NCI-H69 (cell line): Measurements from ENCODE around the gene EXOC4.
A peak's percentile ranks its signal among the peaks of the same experiment; 100 is the strongest.
"Not testable (repeated sequence)": the region's sequence is repeated elsewhere in the genome, so short reads cannot be mapped to it uniquely, and the experiment has no call there.

Source experiments
- DNase-seq: peaks from one replicate; lab custom pipeline; 2025; lab: John Stamatoyannopoulos, UW

The EXOC4 gene

GRCh38 chr7:133871757-133872156 is 618.9 kb downstream of the EXOC4 start:
- DNase-seq, result peak; percentile 79

- DNase-seq, result peak; percentile 56
Observed at GRCh38 chr7:133873187-133873586, 620.3 kb downstream of the EXOC4 start.

GRCh38 chr7:133873631-133874030 is 620.8 kb downstream of the EXOC4 start:
- DNase-seq, result no peak

GRCh38 chr7:133883591-133883990 is 630.7 kb downstream of the EXOC4 start:
- DNase-seq, result no peak

- no peak for DNase-seq
Observed at GRCh38 chr7:133885213-133885612, 632.3 kb downstream of the EXOC4 start.

GRCh38 chr7:133886086-133886485 is 633.2 kb downstream of the EXOC4 start:
- DNase-seq, result no peak

- peak; percentile 79 for DNase-seq
Observed at GRCh38 chr7:133886797-133887196, 633.9 kb downstream of the EXOC4 start.

GRCh38 chr7:133887459-133887858 is 634.6 kb downstream of the EXOC4 start:
- DNase-seq, result peak; percentile 77

- DNase-seq, result peak; percentile 70
Observed at GRCh38 chr7:133888061-133888930, 635.4 kb downstream of the EXOC4 start.

GRCh38 chr7:133904776-133905175 is 651.9 kb downstream of the EXOC4 start:
- DNase-seq, result peak; percentile 71

- not testable (repeated sequence) for DNase-seq
Observed at GRCh38 chr7:133906553-133906952, 653.7 kb downstream of the EXOC4 start.

GRCh38 chr7:133910761-133911160 is 657.9 kb downstream of the EXOC4 start:
- peak; percentile 99 for DNase-seq

- no peak for DNase-seq
Observed at GRCh38 chr7:133911724-133912123, 658.8 kb downstream of the EXOC4 start.

GRCh38 chr7:133912916-133913697 is 660.2 kb downstream of the EXOC4 start:
- DNase-seq, result peak; percentile 62

- no peak for DNase-seq
Observed at GRCh38 chr7:133916621-133917020, 663.7 kb downstream of the EXOC4 start.

GRCh38 chr7:133919810-133920209 is 666.9 kb downstream of the EXOC4 start:
- no peak for DNase-seq

GRCh38 chr7:133921635-133922182 is 668.8 kb downstream of the EXOC4 start:
- DNase-seq, result no peak

GRCh38 chr7:133923974-133924373 is 671.1 kb downstream of the EXOC4 start:
- DNase-seq, result no peak

- peak; percentile 80 for DNase-seq
Observed at GRCh38 chr7:133931053-133931452, 678.2 kb downstream of the EXOC4 start.

GRCh38 chr7:133932591-133932990 is 679.7 kb downstream of the EXOC4 start:
- peak; percentile 20 for DNase-seq

- DNase-seq, result peak; percentile 93
Observed at GRCh38 chr7:133934262-133934976, 681.5 kb downstream of the EXOC4 start.

- DNase-seq, result peak; percentile 63
Observed at GRCh38 chr7:133934977-133935330, 682.1 kb downstream of the EXOC4 start.
